Sigmoid colon (tissue), 7 donors: Measurements from ENCODE around the gene HOXA1. TPM values are rescaled to one million over a fixed set of nuclear protein-coding genes. Genes with fewer than 3 reads are reported as not detected.

ENCODE experiments used
- DNase-seq: peaks from one replicate; pipeline ENCODE4 v3.0.0-alpha.2; 2019
- H3K27ac ChIP-seq, 4 donors: fragments of 200-600 bp; sonication (generic); one replicate each; pipeline ENCODE4 v1.5.1; 2016 to 2019; ENCODE audit warnings: mild to moderate bottlenecking in 1 of 4
- H3K27me3 ChIP-seq, 3 donors: fragments of 200-600 bp; sonication (generic); one replicate each; pipeline ENCODE4 v1.5.1; 2019; ENCODE audit warnings: mild to moderate bottlenecking in 1 of 3
- H3K36me3 ChIP-seq, 4 donors: fragments of 200-600 bp; sonication (generic); one replicate each; pipeline ENCODE4 v1.5.1; 2016 to 2019
- H3K4me1 ChIP-seq, 4 donors: fragments of 200-600 bp; sonication (generic); one replicate each; pipeline ENCODE4 v1.5.1; 2017 to 2019
- H3K4me3 ChIP-seq, 4 donors: fragments of 200-600 bp; sonication (generic); one replicate each; pipeline ENCODE4 v1.5.1; 2017 to 2019; ENCODE audit warnings: mild to moderate bottlenecking in 2 of 4, moderate library complexity in 1 of 4
- H3K9me3 ChIP-seq, 4 donors: fragments of 200-600 bp in 3 of 4; sonication (generic) in 3 of 4; one replicate each; pipeline versions ENCODE4 v1.5.1 to v1.6.1; 2013 to 2019
- EP300 ChIP-seq, 4 donors: sonication (generic); formaldehyde crosslinking; IDR thresholded peaks; one replicate each; pipeline ENCODE4 v1.6.1; 2017; ENCODE audit warnings: antibody characterized with exemption in 4 of 4
- POLR2A ChIP-seq, 2 donors: fragments of 450-650 bp; IDR thresholded peaks; one replicate each; pipeline ENCODE4 v1.6.1; 2016; ENCODE audit warnings: antibody characterized with exemption in 2 of 2, mild to moderate bottlenecking in 2 of 2, moderate library complexity in 2 of 2
- POLR2AphosphoS5 ChIP-seq, 4 donors: sonication (generic); formaldehyde crosslinking; IDR thresholded peaks; one replicate each; pipeline ENCODE4 v1.6.1; 2017; ENCODE audit warnings: antibody characterized with exemption in 4 of 4
- WGBS, 2 donors: extraction: QIAGEN DNeasy Blood & Tissue Kit; methylation state at CpG; one replicate each; pipeline ENCODE4 v1.1.7; 2013; 5-methylcytosine and 5-hydroxymethylcytosine counted together
- intact Hi-C: fragments of 100-400 bp; cut with DNase I; formaldehyde crosslinking; loops from one replicate; pipeline ENCODE4 v1.15.1; 2023
- polyA plus RNA-seq, 3 donors: library from polyadenylated mRNA; stranded (reverse); fragments of 200-250 nt; gene quantifications; one replicate each; pipeline ENCODE4 v1.2.3, GENCODE V29; 2013
- total RNA-seq, 4 donors: library from RNA; depleted of rRNA; stranded (reverse); fragments of >200 nt; gene quantifications; one replicate each; pipeline ENCODE4 v1.1.0, GENCODE V29; 2016
- TF ChIP-seq, protein P1 (sequence below), 4 experiments: fragments of 450-650 bp in 3 of 4; fragments of 200-600 bp in 1 of 4; IDR thresholded peaks; one replicate each; pipeline ENCODE4 v1.5.1; 2016 to 2019; ENCODE audit warnings: antibody characterized with exemption in 4 of 4, mild to moderate bottlenecking in 3 of 4, moderate library complexity in 2 of 4
- donor health status: healthy with polysubstance abuse.
- donor health status: Bipolar disorder and iron deficiency.
- donor health status: healthy.

The HOXA1 gene
- total and polyA plus RNA-seq, 7 donors: 0.14 to 2.4 (median 1.1) TPM

DNA sequence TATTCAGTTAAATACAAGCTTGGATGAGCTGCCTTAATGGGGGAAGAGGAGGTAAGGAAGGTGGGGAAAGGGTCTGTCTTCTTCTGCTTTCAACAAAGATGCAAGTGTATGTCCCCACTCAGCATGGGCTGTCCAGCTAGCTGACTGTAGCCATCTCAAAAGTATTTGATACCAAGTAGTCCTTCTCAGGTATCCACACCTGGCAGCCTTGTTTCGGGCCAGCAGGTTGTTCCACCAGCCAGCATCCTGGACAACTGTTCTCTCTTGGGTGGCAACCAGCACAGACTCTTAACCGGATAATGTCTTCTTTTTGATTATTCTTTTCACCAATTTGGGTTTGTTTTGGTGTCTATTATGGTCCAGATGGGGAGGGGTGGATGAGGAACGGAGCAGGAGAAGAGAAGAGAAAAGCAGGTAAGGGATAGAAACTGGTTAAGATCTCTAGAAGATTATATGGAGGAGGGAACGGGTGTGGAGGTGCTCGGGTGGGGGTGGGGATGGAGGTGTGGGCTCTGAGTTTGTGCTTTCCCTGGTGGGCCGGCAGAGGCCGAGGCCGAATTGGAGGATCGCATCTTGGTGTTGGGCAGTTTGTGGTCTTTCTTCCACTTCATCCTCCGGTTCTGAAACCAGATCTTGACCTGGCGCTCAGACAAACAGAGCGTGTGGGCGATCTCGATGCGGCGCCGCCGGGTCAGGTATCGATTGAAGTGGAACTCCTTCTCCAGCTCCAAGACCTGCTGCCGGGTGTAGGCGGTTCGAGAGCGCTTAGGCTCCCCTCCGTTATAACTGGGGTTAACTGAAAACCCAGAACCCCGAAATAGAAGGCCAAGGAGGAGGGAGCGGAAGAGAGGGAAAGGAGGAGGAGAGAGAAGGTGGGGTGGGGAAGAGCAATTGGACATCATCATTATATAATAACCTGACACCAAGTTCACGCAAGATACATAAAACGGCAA is 33.3 kb upstream of the HOXA1 start:
- H3K27me3 ChIP-seq: no peaks in the 10 kb centered on the region
- H3K27ac ChIP-seq: peak overlapping the region; percentile 91 to 99 (median 94)
- peak overlapping the region; percentile 34 to 88 (median 80) for H3K4me3 ChIP-seq
- H3K4me1 ChIP-seq: peaks cover 0 to 75% (median 60%) of the 10 kb centered on the region in 4 donors
- DNase-seq: no peak
- intact Hi-C loops: no loop called here
- no peaks in the 10 kb centered on the region for H3K9me3 ChIP-seq
- TF ChIP-seq EP300 (IDR thresholded peaks at IDR 0.05): no peak
- TF ChIP-seq, protein P1, sequence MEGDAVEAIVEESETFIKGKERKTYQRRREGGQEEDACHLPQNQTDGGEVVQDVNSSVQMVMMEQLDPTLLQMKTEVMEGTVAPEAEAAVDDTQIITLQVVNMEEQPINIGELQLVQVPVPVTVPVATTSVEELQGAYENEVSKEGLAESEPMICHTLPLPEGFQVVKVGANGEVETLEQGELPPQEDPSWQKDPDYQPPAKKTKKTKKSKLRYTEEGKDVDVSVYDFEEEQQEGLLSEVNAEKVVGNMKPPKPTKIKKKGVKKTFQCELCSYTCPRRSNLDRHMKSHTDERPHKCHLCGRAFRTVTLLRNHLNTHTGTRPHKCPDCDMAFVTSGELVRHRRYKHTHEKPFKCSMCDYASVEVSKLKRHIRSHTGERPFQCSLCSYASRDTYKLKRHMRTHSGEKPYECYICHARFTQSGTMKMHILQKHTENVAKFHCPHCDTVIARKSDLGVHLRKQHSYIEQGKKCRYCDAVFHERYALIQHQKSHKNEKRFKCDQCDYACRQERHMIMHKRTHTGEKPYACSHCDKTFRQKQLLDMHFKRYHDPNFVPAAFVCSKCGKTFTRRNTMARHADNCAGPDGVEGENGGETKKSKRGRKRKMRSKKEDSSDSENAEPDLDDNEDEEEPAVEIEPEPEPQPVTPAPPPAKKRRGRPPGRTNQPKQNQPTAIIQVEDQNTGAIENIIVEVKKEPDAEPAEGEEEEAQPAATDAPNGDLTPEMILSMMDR (IDR thresholded peaks at IDR 0.05): no peak
- TF ChIP-seq POLR2AphosphoS5 (IDR thresholded peaks at IDR 0.05): peak in 1 of 4 donors; percentile 2
- TF ChIP-seq POLR2A (IDR thresholded peaks at IDR 0.05): no peak
- no peaks in the 10 kb centered on the region for H3K36me3 ChIP-seq
- WGBS, 2 donors: 19 to 72% methylated on average over 28 of the region's 28 CpGs

DNA sequence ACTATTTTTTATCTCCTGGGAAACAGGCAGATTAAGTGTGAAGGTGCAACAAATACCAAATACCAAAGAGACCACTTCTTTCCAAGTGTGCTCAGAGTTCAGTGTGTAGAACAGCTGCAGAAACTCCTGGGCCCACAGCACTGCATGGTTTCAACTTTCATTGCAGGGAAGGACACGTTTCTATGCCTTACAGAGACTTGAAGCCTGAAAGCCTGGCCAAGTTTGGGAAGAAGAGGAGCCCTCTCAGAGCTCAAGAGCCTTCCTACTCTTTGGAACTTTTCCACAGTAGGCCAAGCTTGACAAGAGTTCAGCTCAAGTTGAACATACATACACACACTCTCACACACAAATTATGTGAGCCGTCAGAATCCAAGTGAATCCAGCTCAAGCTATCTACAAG is 32.2 kb upstream of the HOXA1 start:
- Histone ChIP-seq H3K4me3 (no peak overlapping the region), H3K27me3 (no peaks in the 10 kb centered on the region), H3K4me1 (peaks cover 0 to 74% (median 61%) of the 10 kb centered on the region in 4 donors), H3K27ac (peak overlapping the region; percentile 91 to 99 (median 94)), H3K36me3 (no peaks in the 10 kb centered on the region), H3K9me3 (no peaks in the 10 kb centered on the region)
- no peak for DNase-seq
- 29 to 52% methylated on average over 2 of the region's 2 CpGs for WGBS, 2 donors
- intact Hi-C loops: no loop called here
- TF ChIP-seq POLR2A (IDR thresholded peaks at IDR 0.05) (no peak), POLR2AphosphoS5 (IDR thresholded peaks at IDR 0.05) (peak in 3 of 4 donors; percentile 5 to 42 (median 36)), EP300 (IDR thresholded peaks at IDR 0.05) (no peak)

GRCh38 chr7:27126596-27127327 is 31.0 kb upstream of the HOXA1 start:
- Histone ChIP-seq H3K27ac (peak overlapping the region; percentile 4 to 99 (median 92)), H3K27me3 (no peaks in the 10 kb centered on the region), H3K36me3 (peaks cover 0 to 5% (median under 1%) of the 10 kb centered on the region in 4 donors), H3K4me3 (no peak overlapping the region), H3K4me1 (peaks cover 0 to 71% (median 55%) of the 10 kb centered on the region in 4 donors), H3K9me3 (no peaks in the 10 kb centered on the region)
- no peak for TF ChIP-seq EP300 (IDR thresholded peaks at IDR 0.05)
- TF ChIP-seq, protein P1 (IDR thresholded peaks at IDR 0.05): no peak
- TF ChIP-seq POLR2AphosphoS5 (IDR thresholded peaks at IDR 0.05): no peak
- TF ChIP-seq POLR2A (IDR thresholded peaks at IDR 0.05): no peak
- intact Hi-C loops: no loop called here
- DNase-seq: no peak
- WGBS, 2 donors: 8 to 55% methylated on average over 3 of the region's 3 CpGs

DNA sequence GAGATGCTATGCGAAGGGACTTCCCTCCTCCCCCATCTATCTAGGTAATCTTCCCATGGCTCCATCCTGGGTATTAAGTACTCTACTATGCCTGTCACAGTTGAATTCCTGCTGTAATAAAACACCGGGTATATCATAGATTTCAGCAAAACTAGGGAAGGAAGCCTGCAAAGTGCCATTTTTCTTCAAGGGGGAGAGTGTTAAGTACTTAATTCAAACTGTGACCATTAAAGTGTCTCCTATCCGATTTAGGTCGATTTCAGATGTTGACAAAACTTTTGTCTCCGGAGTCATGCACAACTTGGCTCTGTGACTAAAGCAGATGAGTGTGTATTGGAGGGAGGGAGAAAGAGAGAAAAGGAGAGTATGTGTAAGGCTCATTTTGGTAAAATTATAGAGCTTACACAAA is 30.2 kb upstream of the HOXA1 start:
- no peak overlapping the region for H3K4me3 ChIP-seq
- TF ChIP-seq EP300 (IDR thresholded peaks at IDR 0.05): no peak
- no peaks in the 10 kb centered on the region for H3K9me3 ChIP-seq
- 21 to 58% methylated on average over 5 of the region's 5 CpGs for WGBS, 2 donors
- H3K36me3 ChIP-seq: peaks cover 0 to 6% (median 2%) of the 10 kb centered on the region in 4 donors
- no peak for DNase-seq
- intact Hi-C loops: no loop called here
- H3K4me1 ChIP-seq: peaks cover 0 to 65% (median 48%) of the 10 kb centered on the region in 4 donors
- H3K27me3 ChIP-seq: no peaks in the 10 kb centered on the region
- H3K27ac ChIP-seq: peak overlapping the region; percentile 16 to 99 (median 82)

GRCh38 chr7:27124902-27125689 is 29.3 kb upstream of the HOXA1 start:
- Histone ChIP-seq H3K27ac (peak overlapping the region; percentile 66 to 99 (median 82)), H3K4me1 (peaks cover 0 to 70% (median 54%) of the 10 kb centered on the region in 4 donors), H3K27me3 (no peaks in the 10 kb centered on the region), H3K36me3 (peaks cover 0 to 6% (median 2%) of the 10 kb centered on the region in 4 donors), H3K4me3 (no peak overlapping the region), H3K9me3 (no peaks in the 10 kb centered on the region)
- TF ChIP-seq, protein P1 (IDR thresholded peaks at IDR 0.05): no peak
- TF ChIP-seq POLR2A (IDR thresholded peaks at IDR 0.05) (no peak), EP300 (IDR thresholded peaks at IDR 0.05) (no peak), POLR2AphosphoS5 (IDR thresholded peaks at IDR 0.05) (no peak)
- 21 to 73% methylated on average over 8 of the region's 8 CpGs for WGBS, 2 donors
- intact Hi-C loops: no loop called here
- DNase-seq: no peak
